Measurements from ENCODE around the gene MAL.

The MAL gene

GRCh38 chr2:95015261-95015912 lies 10.1 kb upstream of the MAL start:
- DNase-seq: no peak

DNA sequence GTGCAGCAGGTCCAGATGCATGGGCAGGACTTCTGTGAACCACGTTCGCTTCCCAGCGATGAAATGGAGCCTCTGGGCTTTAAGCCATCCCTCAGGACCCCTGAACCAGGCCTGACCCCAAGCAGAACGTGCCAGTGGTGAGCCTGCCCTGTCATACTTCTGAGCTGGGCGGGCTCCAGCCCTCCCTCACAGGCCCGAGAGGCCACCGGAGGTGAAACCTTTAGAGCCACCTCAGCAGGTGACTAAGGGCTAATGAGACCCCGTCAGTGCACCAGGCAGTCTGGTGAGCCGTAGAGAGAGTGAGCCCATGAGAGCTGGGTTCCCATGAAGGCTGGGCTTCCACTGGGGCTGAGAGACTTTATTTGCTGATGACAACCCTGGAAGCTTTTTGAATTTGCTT lies 8.9 kb upstream of the MAL start:
- no peak for DNase-seq

- DNase-seq: no peak
Observed at GRCh38 chr2:95017071-95017501, 8.4 kb upstream of the MAL start.

GRCh38 chr2:95017836-95018235 lies 7.7 kb upstream of the MAL start:
- DNase-seq: no peak

GRCh38 chr2:95018301-95018700 lies 7.2 kb upstream of the MAL start:
- DNase-seq: no peak

DNA sequence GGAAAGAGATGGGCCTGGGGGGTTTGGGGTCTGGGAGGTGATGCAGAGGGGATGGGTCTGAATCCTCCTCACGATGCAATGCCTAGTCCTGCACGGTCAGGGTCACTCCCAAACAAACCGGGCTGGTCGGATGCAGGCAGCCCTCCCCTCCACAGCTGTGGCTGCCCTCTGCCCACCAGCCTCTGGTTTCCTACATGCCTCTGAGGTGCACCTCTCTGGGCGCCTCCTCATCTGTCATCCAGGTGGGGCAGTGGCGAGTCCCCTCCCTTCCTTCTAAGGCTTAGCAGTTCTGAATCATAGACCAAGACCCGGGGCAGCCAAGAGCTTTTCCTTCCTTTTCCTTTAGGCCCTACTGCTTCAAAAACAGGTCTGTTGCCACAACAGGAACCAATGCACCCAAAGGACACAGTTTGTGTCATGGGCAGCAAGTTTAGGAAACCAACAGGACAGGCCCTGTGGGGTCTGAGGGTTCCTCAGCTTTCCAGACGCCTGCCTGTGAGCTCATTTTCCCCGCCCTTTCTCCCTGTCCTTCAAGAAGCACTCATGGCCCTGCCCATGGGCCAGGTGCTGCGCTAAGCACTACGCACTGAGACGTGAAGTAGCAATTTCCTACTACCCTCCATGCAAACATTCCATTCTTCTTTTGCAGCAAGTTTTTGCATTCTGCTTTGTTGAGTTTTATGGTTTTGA lies 6.5 kb upstream of the MAL start:
- DNase-seq: no peak

DNA sequence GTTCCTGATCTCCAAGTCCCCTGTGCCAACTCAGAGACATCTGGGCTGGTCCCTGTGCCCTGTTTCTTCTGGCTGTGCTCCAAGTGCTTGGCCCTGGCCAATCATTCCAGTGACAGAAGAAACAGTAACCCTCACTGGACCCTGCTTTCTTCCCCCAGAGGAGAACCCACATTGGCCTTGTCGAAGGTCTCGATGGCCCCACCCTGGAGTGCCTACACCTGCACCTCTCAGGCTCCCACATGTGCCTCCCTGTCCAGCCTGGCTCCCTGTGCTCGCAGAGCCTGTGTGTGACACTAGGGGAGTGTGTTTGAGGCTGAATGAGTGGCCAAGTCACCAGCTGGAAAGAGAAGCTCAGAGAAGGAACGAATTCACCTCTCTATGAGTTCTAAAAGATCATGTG lies 5.9 kb upstream of the MAL start:
- peak in 1 of 58 donors; percentile 42 for DNase-seq

GRCh38 chr2:95020275-95021022 lies 5.1 kb upstream of the MAL start:
- no peak for DNase-seq

GRCh38 chr2:95021023-95021416 lies 4.5 kb upstream of the MAL start:
- DNase-seq: no peak

DNA sequence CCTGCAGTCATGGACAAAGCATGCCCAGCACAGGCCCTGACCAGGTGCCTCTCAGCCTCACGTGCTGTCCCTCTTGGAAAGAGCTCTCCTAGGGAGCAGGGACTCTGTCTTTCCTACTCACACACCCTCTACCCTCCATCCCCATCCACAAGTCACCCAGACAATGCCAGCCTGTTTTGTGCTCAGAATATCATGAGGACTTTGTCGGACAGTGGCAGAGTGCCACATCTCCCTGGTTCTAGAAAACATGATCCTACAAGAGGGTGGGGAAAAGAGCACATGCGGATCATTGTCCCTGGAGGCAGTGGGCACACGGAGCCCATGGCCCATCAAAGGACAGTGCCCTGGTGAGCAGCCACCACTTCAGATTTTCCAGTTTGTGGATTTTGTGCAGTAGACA lies 3.7 kb upstream of the MAL start:
- peak in 39 of 58 donors; percentile 17 to 92 (median 64) for DNase-seq

DNA sequence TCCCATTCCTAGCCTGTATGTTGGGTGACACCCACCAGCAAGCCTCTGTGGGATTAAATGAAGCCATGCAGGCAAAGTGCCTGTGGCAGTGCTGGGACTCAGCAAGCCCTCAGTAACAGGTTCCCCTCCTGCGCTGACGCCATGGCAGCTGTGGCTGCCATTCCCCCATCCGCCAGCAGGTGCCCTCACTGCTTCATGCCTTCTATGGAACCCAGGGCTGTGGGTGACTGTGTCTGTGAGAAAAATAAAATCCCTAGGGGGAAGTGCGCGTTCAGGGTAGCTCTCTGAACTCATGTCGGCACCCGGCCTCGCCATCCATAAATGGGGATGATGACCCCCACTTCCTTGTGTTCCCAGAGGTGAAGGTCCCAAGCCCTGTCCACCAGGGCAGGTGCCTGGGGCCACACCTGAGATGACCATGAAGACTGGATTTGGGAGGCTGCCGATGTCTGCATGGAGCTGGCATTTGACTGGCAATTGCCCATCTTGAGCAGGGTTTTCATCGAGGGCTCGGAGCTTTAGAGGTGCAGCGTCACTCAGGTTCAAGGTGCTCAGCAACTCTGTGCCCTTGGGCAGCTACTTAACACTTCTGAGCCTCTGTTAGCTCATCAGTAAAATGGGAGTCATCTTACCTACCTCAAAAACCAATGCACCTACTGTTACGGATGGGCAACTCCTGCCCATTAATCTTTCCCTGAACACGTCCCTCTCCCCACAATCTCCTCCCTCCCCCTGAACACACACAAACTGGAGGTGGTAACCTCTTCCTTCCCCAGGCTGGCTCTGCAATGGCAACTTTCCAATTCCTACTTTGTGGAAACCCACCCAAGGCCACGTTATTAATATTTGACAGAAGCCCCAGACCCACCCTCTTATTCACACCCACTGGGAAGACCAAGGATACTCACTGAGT lies 2.9 kb upstream of the MAL start:
- peak in 54 of 58 donors; percentile 29 to 88 (median 76) for DNase-seq

DNA sequence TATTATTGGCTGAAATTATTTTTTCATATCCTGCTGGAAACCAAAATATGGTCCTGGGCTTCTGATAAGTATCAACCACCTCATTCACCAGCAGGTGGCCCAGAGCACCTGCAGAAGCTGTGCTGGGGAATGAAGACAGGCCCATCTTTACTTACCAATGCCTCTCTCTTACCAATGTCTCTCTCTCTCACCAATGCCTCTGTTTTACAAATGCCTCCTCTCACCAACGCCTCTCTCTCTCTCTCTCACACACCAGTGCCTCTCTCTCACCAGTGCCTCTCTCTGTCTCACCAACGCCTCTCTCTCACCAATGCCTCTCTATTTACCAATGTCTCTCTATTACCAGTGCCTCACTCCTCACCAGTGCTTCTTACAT lies 2.3 kb upstream of the MAL start:
- DNase-seq: no peak

- DNase-seq: peak in 43 of 58 donors; percentile 8 to 83 (median 58)
Observed at GRCh38 chr2:95024371-95024770, 1.1 kb upstream of the MAL start.

DNA sequence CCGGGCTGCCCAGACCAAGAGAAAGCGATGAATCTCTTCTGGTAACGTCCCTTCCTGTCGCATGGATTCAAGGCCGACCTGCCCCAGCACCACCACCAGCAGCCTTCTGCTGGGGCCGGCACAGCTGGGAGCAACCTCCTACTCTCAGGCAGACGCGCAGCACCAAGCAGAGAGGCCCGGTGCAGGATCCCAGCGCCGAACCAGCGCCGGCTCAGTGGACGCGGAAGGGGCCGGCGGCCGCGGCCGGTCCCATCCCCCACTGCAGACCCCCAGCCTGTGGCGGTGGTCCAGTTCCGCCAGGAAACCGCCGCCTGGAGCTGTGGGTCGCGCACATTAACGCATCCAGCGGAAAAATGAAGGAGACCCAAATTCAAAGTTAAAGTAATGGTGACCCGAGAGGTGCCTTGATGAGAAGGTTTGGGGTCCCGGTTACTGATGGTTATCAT lies 525 bp upstream of the MAL start:
- peak in 6 of 58 donors; percentile 19 to 60 (median 44) for DNase-seq

GRCh38 chr2:95026471-95027368 lies 1.2 kb downstream of the MAL start:
- peak in 3 of 58 donors; percentile 26 to 44 (median 30) for DNase-seq

DNA sequence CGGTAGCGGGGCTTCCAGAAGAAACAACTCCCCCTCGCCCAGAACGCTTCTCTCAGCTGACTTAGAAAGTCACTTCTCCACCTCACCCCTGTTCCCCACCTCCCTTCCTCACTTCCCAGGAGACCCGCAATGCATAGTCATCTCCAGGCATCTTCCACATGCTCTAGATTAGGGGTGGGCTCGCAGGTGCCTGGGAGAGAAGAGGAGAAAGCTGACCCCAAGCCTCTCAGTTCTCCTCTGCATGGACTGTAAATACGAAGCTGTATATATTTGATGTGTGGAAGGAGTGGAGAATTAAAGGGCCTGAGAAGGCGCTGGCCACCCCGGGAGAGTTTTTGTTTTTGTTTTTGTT lies 1.8 kb downstream of the MAL start:
- DNase-seq: no peak

DNA sequence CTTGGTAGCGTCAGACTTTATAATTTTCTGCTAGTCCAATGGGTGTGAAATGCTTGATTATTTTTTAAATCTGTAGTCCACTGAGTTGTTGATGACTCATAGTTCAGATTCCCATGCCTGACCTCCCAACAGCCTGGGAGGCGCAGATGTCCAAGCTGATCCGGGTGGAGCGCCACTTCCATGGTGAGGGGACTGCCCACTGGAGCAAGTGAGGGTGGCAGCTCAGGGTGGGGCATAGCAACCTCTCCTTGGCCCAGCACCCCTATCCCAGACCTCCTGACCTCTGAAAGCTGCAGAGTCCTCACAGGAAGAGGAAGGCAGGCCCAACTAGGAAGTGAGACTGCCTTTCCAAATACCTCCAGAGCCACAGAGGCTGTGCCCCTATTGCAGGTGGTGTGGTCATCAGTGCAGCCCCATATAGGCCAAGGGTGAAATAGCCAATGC lies 4.4 kb downstream of the MAL start:
- DNase-seq: peak in 11 of 58 donors; percentile 22 to 53 (median 44)

GRCh38 chr2:95030496-95030895 lies 5.0 kb downstream of the MAL start:
- no peak for DNase-seq

- DNase-seq: no peak
Observed at GRCh38 chr2:95031076-95031725, 5.7 kb downstream of the MAL start.

DNA sequence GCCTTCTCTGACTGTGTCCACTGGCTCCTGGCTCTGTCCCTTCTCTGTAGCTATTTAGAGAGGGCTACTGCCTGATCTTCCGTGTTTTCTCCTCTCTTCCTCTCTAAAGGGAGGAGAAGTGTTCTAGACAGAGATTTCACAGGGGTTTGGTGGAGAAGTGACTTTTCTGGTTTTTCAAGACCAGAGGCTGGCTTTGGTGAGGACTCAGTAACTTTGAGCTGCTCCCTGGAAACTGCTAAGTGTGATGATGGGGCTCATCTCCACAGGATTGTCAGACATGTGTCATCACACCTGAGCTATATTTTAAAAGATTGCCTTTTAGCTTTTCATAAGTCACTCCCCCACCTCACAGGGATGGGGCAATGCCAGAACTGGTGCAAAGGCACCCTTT lies 6.2 kb downstream of the MAL start:
- DNase-seq: no peak
